A673 (cell line): Measurements from ENCODE around the gene ZBTB44.

Experiments used
- CTCF ChIP-seq: fragments of 300-800, 200-600 bp; sonication (generic); conservative IDR thresholded peaks from 2 replicates; pipeline ENCODE4 v1.5.1; 2017; ENCODE audit warnings: low read depth, mild to moderate bottlenecking, antibody characterized with exemption, low read length, moderate library complexity, mixed read lengths
- EZH2 ChIP-seq: fragments of 200-600 bp; sonication (generic); IDR thresholded peaks from 2 replicates; pipeline ENCODE4 v1.6.1; 2017; ENCODE audit warnings: borderline replicate concordance, low read depth, mild to moderate bottlenecking, mixed read lengths, antibody characterized with exemption, low read length; ENCODE audit not compliant: poor library complexity, severe bottlenecking

DNA sequence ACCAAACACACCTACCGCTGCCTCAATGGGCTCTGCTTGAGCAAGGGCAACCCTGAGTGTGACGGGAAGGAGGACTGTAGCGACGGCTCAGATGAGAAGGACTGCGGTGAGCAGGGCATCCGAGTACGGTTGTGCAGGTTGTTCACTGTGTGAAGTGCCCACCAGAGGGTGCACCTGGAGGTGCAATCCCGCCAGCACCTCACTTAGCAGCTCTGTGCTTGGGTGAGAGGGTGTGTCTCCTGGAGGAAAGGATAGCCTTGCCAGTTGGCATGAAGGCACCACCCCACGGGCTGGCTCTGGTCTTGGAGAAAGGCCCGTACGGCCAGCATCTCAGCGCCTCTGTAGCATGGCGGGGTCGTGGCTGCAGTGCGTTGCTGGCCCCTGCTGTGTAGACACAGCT, 115.8 kb downstream of the ZBTB44 start:
- TF ChIP-seq CTCF, result peak; percentile 21; the same call in 1 of the 2 replicates
- TF ChIP-seq EZH2, result no peak
